OCI-LY3 (cell line): ENCODE measurements around the gene CNGB1.
A peak's percentile ranks its signal among the peaks of the same experiment; 100 is the strongest.
"Not testable (repeated sequence)": the region's sequence is repeated elsewhere in the genome, so short reads cannot be mapped to it uniquely, and the experiment has no call there.

Experiments
- H2AFZ ChIP-seq: fragments of 200-600, 300-600 bp; shearing (Covaris generic); 2 replicates; pipeline ENCODE4 v1.6.0; 2014; ENCODE audit warnings: antibody characterized with exemption, low read depth, low read length
- H3K27ac ChIP-seq: fragments of 200-600, 300-600 bp; sonication (generic); 2 replicates; pipeline ENCODE4 v1.5.1; 2014; ENCODE audit warnings: mild to moderate bottlenecking, low read length, moderate library complexity, mixed read lengths
- H3K27me3 ChIP-seq: fragments of 200-600, 300-600 bp; sonication (generic); 2 replicates; pipeline ENCODE4 v1.6.1; 2014; ENCODE audit warnings: low read depth, low read length, mixed read lengths
- H3K36me3 ChIP-seq: fragments of 200-600, 300-600 bp; sonication (generic); replicated peaks from 2 replicates; pipeline ENCODE3; 2014; ENCODE audit warnings: low read depth, low read length, mixed read lengths
- H3K4me1 ChIP-seq: fragments of 300-600, 200-600 bp; sonication (generic); 2 replicates; pipeline ENCODE4 v1.6.1; 2014; ENCODE audit warnings: low read length, mixed read lengths
- H3K4me2 ChIP-seq: fragments of 200-600, 300-600 bp; sonication (generic); 2 replicates; pipeline ENCODE4 v1.6.1; 2014; ENCODE audit warnings: low read length, mixed read lengths
- H3K4me3 ChIP-seq: fragments of 300-600, 200-600 bp; sonication (generic); 2 replicates; pipeline ENCODE4 v1.5.1; 2014; ENCODE audit warnings: antibody characterized with exemption, mild to moderate bottlenecking, low read length, moderate library complexity
- H3K79me2 ChIP-seq: fragments of 300-600, 200-600 bp; shearing (Covaris generic); 2 replicates; pipeline ENCODE4 v1.6.1; 2014; ENCODE audit warnings: mild to moderate bottlenecking, low read length, mixed read lengths
- H3K9ac ChIP-seq: fragments of 300-600, 200-600 bp; shearing (Covaris generic); 2 replicates; pipeline ENCODE4 v1.6.0; 2014; ENCODE audit warnings: mild to moderate bottlenecking, low read length, moderate library complexity
- H3K9me3 ChIP-seq: fragments of 200-600, 300-600 bp; shearing (Covaris generic); 2 replicates; pipeline ENCODE4 v1.6.1; 2014; ENCODE audit warnings: low read length, mixed read lengths; ENCODE audit not compliant: insufficient read depth
- H4K20me1 ChIP-seq: fragments of 200-600, 300-600 bp; sonication (generic); 2 replicates; pipeline ENCODE4 v1.6.1; 2016; ENCODE audit warnings: low read length, mixed read lengths; ENCODE audit not compliant: insufficient read depth
- EZH2phosphoT487 ChIP-seq: fragments of 200-600 bp; shearing (Covaris generic); IDR thresholded peaks from 2 replicates; pipeline ENCODE4 v1.6.1; 2018; ENCODE audit warnings: antibody characterized with exemption, mixed run types, low read depth
- TF ChIP-seq, protein P1 (sequence below): fragments of 200-600, 300-600 bp; sonication (generic); IDR thresholded peaks from 2 replicates; pipeline ENCODE4 v1.5.1; 2014; ENCODE audit warnings: antibody characterized with exemption, low read length, low read depth

The CNGB1 gene

DNA sequence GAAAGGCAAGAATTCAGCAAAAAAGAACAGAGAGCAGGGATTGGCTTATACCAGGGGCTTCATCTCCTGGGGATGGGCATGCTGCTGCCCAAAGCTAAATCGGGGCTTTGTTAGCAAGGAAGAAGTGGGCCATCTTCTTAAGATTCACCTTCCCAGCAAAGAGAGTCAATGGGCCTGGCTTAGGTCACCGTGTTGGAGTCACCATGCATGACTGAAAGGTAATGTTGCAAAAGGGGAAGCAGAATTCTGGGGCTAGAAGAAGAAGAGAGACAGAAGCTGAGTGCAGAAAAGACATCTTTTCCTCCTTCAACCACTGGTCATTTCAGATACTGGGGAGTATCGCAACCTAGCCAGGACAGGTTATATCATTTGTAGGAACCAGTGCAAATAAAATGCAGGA is 92.3 kb downstream of the CNGB1 start:
- Histone ChIP-seq H3K36me3 (no peaks in the 10 kb centered on the region), H3K4me1 (peaks cover 14% of the 10 kb centered on the region), H3K27me3 (peaks cover 16% of the 10 kb centered on the region; the same call in 1 of the 2 replicates), H3K4me2 (no peak overlapping the region), H2AFZ (no peak overlapping the region), H3K27ac (no peak overlapping the region), H3K79me2 (no peaks in the 10 kb centered on the region), H3K9me3 (no peaks in the 10 kb centered on the region), H3K4me3 (no peak overlapping the region), H4K20me1 (no peaks in the 10 kb centered on the region), H3K9ac (no peak overlapping the region)
- TF ChIP-seq EZH2phosphoT487, result no peak
- TF ChIP-seq, protein P1, sequence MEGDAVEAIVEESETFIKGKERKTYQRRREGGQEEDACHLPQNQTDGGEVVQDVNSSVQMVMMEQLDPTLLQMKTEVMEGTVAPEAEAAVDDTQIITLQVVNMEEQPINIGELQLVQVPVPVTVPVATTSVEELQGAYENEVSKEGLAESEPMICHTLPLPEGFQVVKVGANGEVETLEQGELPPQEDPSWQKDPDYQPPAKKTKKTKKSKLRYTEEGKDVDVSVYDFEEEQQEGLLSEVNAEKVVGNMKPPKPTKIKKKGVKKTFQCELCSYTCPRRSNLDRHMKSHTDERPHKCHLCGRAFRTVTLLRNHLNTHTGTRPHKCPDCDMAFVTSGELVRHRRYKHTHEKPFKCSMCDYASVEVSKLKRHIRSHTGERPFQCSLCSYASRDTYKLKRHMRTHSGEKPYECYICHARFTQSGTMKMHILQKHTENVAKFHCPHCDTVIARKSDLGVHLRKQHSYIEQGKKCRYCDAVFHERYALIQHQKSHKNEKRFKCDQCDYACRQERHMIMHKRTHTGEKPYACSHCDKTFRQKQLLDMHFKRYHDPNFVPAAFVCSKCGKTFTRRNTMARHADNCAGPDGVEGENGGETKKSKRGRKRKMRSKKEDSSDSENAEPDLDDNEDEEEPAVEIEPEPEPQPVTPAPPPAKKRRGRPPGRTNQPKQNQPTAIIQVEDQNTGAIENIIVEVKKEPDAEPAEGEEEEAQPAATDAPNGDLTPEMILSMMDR, result no peak

DNA sequence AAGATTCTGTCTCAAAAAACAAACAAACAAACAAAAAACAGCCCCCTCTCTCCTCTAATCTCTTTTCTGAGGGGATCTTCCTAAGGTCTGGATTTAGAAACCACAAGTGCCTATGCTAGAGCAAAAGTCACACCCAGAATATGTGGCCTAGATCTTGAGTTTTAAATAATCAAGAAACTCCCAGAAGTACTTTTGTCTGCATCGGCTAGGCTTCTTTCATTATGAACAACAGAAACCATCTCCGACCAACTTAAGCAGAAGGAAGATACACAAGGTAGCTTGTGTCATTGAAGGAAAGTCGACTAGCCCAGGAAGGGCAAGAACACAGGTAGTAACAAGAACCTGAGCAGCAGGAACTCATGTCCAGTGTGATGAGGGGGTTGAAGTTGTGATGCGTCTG is 94.7 kb downstream of the CNGB1 start:
- Histone ChIP-seq H4K20me1 (no peaks in the 10 kb centered on the region), H3K4me1 (peaks cover 22% of the 10 kb centered on the region), H3K9me3 (no peaks in the 10 kb centered on the region), H3K4me2 (peak overlapping the region; percentile 36), H2AFZ (no peak overlapping the region), H3K79me2 (no peaks in the 10 kb centered on the region), H3K36me3 (no peaks in the 10 kb centered on the region), H3K27me3 (peaks cover 9% of the 10 kb centered on the region; the same call in 1 of the 2 replicates), H3K9ac (no peak overlapping the region), H3K4me3 (no peak overlapping the region), H3K27ac (no peak overlapping the region)
- TF ChIP-seq, protein P1, result no peak

DNA sequence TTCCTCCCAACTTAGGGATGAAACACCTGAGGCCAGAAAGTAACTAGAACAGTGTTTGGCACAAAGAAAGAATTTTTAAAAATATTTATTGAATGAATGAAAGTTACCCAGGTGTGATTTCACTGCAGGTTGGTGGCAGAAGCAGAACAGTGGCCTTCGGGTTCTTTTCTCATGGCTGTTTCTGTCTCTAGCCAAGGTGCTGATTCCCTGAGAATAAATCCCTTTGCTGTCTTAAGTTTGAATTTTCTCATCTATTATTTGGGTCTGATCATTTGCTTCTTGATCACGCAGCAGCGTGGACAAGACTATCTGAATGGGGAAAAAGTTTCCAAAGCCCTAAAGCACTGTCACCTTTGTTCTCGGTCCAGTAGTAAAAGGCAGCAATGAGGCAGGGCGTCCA is 95.6 kb downstream of the CNGB1 start:
- Histone ChIP-seq H3K79me2 (no peaks in the 10 kb centered on the region), H3K9ac (no peak overlapping the region), H3K27me3 (peaks cover 9% of the 10 kb centered on the region; the same call in 1 of the 2 replicates), H3K9me3 (no peaks in the 10 kb centered on the region), H3K4me1 (peaks cover 25% of the 10 kb centered on the region), H3K27ac (no peak overlapping the region), H3K4me2 (no peak overlapping the region), H3K36me3 (no peaks in the 10 kb centered on the region), H4K20me1 (no peaks in the 10 kb centered on the region), H3K4me3 (no peak overlapping the region), H2AFZ (no peak overlapping the region)
- TF ChIP-seq, protein P1, result no peak
- TF ChIP-seq EZH2phosphoT487, result no peak

DNA sequence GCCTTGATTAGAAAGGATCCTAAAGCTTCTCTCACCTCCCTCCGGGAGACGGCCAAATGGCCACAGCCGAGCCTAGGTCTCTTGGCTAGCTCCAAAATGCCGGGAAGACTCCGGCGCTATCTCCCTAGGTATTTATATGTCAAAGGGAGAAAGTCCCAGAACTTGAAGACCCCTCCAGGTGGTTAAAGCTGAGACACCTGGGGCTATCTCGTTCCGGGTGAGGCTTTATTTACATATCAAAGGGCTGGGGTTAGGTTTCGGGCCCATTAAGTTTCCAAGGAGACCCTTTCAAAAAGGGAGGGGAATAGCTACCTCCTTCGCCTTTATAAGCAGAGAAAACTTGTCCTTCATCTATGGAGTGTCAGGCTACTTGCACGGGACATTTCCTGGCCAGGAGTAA is 97.7 kb downstream of the CNGB1 start:
- H3K36me3 ChIP-seq, result no peaks in the 10 kb centered on the region
- no peak overlapping the region for H3K4me3 ChIP-seq
- H4K20me1 ChIP-seq, result no peaks in the 10 kb centered on the region
- no peaks in the 10 kb centered on the region for H3K79me2 ChIP-seq
- H3K9ac ChIP-seq, result no peak overlapping the region
- peaks cover 9% of the 10 kb centered on the region; the same call in 1 of the 2 replicates for H3K27me3 ChIP-seq
- H2AFZ ChIP-seq, result no peak overlapping the region
- no peaks in the 10 kb centered on the region for H3K9me3 ChIP-seq
- no peak overlapping the region for H3K27ac ChIP-seq
- TF ChIP-seq, protein P1, result no peak
- no peak for TF ChIP-seq EZH2phosphoT487
- H3K4me2 ChIP-seq, result no peak overlapping the region
- H3K4me1 ChIP-seq, result peaks cover 17% of the 10 kb centered on the region

DNA sequence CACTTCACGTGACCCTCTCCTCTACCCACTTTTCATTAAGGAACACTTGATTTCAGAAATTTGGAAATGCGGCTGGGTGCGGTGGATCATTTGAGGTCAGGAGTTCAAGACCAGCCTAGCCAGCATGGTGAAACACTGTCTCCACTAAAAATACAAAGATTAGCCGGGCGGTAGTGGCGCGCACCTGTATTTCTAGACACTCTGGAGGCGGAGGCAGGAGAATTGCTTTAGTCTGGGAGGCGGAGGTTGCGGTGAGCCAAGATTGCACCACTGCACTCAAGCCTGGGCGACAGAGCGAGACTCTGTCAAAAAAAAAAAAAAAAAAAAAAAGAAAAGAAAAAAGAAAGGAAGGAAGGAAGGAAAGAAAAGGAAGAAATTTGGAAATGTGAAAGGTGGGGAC is 98.2 kb downstream of the CNGB1 start:
- not testable (repeated sequence) for H3K4me2 ChIP-seq, H3K27ac ChIP-seq, H3K79me2 ChIP-seq, H3K27me3 ChIP-seq, H2AFZ ChIP-seq, H3K36me3 ChIP-seq, H3K4me3 ChIP-seq, H3K9ac ChIP-seq, H3K9me3 ChIP-seq, H4K20me1 ChIP-seq
- H3K4me1 ChIP-seq, result peaks cover 17% of the 10 kb centered on the region
